ENCODE measurements around the gene NR2F1-AS1. TPM values are rescaled to one million over a fixed set of nuclear protein-coding genes. Genes with fewer than 3 reads are reported as not detected.

NR2F1-AS1 gene
- total RNA-seq, 1 donor from 2014 or later: 9.5 TPM

DNA sequence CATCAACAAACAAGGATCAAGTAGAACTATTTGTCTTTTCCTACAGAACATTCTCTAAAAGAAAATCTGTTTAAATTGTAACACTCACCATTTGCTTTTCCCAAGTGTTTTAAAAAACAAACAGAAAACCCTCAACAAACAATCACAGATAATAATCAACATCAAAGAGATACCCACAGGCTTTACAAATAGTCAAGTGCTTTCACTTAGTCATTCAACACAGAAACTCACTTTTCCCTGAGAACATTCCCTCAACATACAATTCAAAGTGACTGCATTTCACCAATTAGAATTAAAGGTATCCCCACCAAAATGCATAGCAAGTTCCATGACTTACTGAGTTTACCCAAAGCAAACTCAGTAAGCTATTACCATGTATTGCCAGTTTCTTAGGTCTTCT, 144.9 kb downstream of the NR2F1-AS1 start:
- TF ChIP-seq CTCF (IDR thresholded peaks at IDR 0.05; ENCODE audit: insufficient read depth, low read length, poor library complexity, severe bottlenecking): no peak
- Histone ChIP-seq H3K36me3 (ENCODE audit: control insufficient read depth, insufficient read depth, low read length) (no peaks in the 10 kb centered on the region), H3K27me3 (ENCODE audit: control insufficient read depth, insufficient read depth, low read length) (no peaks in the 10 kb centered on the region), H3K4me3 (ENCODE audit: low read depth, low read length) (no peak overlapping the region)
- no peak for DNase-seq (ENCODE audit: low read depth)

DNA sequence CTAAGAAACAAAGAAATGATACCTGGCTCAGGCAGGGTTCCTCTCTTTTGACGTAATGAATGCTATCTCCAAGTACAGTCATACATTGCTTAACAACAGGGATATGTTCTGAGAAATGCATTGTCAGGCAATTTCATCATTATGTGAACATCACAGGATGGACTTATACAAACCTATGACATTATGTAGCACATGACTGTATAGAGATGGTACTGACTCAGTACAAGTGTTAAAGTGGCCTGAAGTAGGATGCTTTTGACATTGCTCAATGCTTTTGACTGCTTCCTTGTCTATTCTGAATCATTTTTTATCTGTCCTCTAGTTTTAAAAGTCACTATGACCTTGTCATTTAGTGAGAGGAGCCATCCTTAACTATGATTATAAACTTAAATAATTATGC, 147.6 kb downstream of the NR2F1-AS1 start:
- no peak for TF ChIP-seq CTCF (IDR thresholded peaks at IDR 0.05; ENCODE audit: insufficient read depth, low read length, poor library complexity, severe bottlenecking)
- DNase-seq (ENCODE audit: low read depth): peak; percentile 16
- no peaks in the 10 kb centered on the region for H3K36me3 ChIP-seq (ENCODE audit: control insufficient read depth, insufficient read depth, low read length)
- no peaks in the 10 kb centered on the region for H3K27me3 ChIP-seq (ENCODE audit: control insufficient read depth, insufficient read depth, low read length)
- no peak overlapping the region for H3K4me3 ChIP-seq (ENCODE audit: low read depth, low read length)

GRCh38 chr5:93431250-93431649, 149.8 kb downstream of the NR2F1-AS1 start:
- TF ChIP-seq CTCF (IDR thresholded peaks at IDR 0.05; ENCODE audit: insufficient read depth, low read length, poor library complexity, severe bottlenecking): no peak
- no peak overlapping the region for H3K4me3 ChIP-seq (ENCODE audit: low read depth, low read length)
- H3K36me3 ChIP-seq (ENCODE audit: control insufficient read depth, insufficient read depth, low read length): no peaks in the 10 kb centered on the region
- DNase-seq (ENCODE audit: low read depth): no peak
- no peaks in the 10 kb centered on the region for H3K27me3 ChIP-seq (ENCODE audit: control insufficient read depth, insufficient read depth, low read length)

DNA sequence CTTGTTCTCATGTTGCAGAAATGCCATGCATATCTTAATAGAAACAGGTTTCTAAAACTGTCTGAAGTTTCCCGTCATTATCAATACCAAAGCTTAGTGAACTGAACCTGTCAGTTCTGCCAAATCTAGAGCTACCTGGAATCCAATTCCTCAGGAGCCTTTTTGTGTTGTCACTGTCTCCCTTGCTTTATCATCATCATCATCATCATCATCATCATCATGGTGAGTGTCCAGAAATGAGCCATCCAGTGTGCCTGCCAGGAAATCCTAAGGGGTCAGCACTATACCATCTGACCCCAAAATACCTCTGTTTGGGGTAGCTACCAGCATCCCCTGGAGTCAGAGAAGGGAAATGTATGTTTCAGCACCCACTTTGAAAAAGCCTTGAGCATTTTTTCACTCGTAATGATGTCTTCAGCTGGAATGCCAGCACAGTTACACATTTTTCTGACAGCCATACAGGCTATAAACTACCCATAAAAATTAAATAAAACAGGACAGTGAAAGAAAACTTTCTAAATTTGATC, 150.3 kb downstream of the NR2F1-AS1 start:
- DNase-seq (ENCODE audit: low read depth): no peak
- Histone ChIP-seq H3K27me3 (ENCODE audit: control insufficient read depth, insufficient read depth, low read length) (no peaks in the 10 kb centered on the region), H3K4me3 (ENCODE audit: low read depth, low read length) (no peak overlapping the region), H3K36me3 (ENCODE audit: control insufficient read depth, insufficient read depth, low read length) (no peaks in the 10 kb centered on the region)
- TF ChIP-seq CTCF (IDR thresholded peaks at IDR 0.05; ENCODE audit: insufficient read depth, low read length, poor library complexity, severe bottlenecking): no peak

DNA sequence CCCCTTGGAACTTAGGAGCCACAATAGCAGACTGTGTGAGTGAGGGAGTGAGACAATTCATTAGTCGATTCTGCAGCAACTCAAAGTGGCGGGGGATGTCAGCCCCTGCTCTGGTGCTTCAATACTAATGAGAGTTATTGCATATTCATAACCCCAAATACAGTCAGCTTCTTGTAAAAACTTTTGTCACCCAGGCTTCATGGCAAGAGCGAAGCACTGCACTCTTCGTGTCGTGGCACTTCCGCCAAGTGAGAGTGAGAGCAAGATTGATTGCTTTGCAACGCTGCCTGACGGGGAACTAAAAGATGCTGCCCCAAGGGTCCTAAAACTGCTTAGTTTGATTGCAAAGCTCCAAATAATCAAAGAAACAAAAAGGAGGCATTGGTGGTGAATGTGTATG, 150.9 kb downstream of the NR2F1-AS1 start:
- Histone ChIP-seq H3K27me3 (ENCODE audit: control insufficient read depth, insufficient read depth, low read length) (no peaks in the 10 kb centered on the region), H3K4me3 (ENCODE audit: low read depth, low read length) (no peak overlapping the region), H3K36me3 (ENCODE audit: control insufficient read depth, insufficient read depth, low read length) (no peaks in the 10 kb centered on the region)
- TF ChIP-seq CTCF (IDR thresholded peaks at IDR 0.05; ENCODE audit: insufficient read depth, low read length, poor library complexity, severe bottlenecking): no peak
- DNase-seq (ENCODE audit: low read depth): no peak

DNA sequence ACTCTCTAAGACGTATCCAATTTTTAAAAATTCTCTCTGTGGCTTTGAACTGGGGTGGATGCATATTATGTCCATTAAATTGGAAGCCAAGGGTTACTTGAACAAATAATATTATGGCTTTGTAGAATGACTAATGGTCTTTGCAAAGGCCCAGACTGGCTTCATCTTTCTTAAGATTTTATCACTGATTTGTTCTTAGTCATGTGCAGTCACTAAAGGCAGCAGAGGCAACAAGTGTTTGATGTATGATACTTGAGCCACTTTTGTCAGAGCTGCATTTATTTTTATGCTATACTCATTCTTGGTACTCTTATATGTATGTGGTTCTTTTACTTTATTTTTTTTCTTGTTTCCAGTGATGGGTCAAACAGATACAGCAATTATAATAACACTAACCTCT, 152.2 kb downstream of the NR2F1-AS1 start:
- Histone ChIP-seq H3K36me3 (ENCODE audit: control insufficient read depth, insufficient read depth, low read length) (no peaks in the 10 kb centered on the region), H3K4me3 (ENCODE audit: low read depth, low read length) (no peak overlapping the region), H3K27me3 (ENCODE audit: control insufficient read depth, insufficient read depth, low read length) (no peaks in the 10 kb centered on the region)
- no peak for TF ChIP-seq CTCF (IDR thresholded peaks at IDR 0.05; ENCODE audit: insufficient read depth, low read length, poor library complexity, severe bottlenecking)
- DNase-seq (ENCODE audit: low read depth): no peak

Data from kidney epithelial cell (primary cell).